Kidney epithelial cell (primary cell): ENCODE data around the gene PTPRD. TPM values are rescaled to one million over a fixed set of nuclear protein-coding genes. Genes with fewer than 3 reads are reported as not detected.

ENCODE experiments used
- DNase-seq: peaks from one replicate; pipeline ENCODE4 v3.0.0-alpha.2; 2010; ENCODE audit warnings: low read depth
- H3K27me3 ChIP-seq: 2 replicates; pipeline ENCODE4 v1.6.0; 2011; ENCODE audit warnings: low read length; ENCODE audit not compliant: control insufficient read depth, insufficient read depth
- H3K36me3 ChIP-seq: 2 replicates; pipeline ENCODE4 v1.5.1; 2011; ENCODE audit warnings: low read length; ENCODE audit not compliant: control insufficient read depth, insufficient read depth
- H3K4me3 ChIP-seq: 2 replicates; pipeline ENCODE4 v1.5.1; 2011; ENCODE audit warnings: low read depth, mild to moderate bottlenecking, control low read depth, low read length
- total RNA-seq: library from RNA; depleted of rRNA; stranded (reverse); fragments of >200 nt; gene quantifications from 2 replicates; pipeline ENCODE4 v1.2.3, GENCODE V29; 2015
- TF ChIP-seq, protein P1 (sequence below): IDR thresholded peaks from 2 replicates; pipeline ENCODE4 v1.5.1; 2011; ENCODE audit warnings: mild to moderate bottlenecking, moderate library complexity, low read length, control low read depth, inconsistent platforms; ENCODE audit not compliant: insufficient read depth, poor library complexity, severe bottlenecking

The PTPRD gene
- total RNA-seq, 1 donor from 2014 or later, result 18.8 TPM

DNA sequence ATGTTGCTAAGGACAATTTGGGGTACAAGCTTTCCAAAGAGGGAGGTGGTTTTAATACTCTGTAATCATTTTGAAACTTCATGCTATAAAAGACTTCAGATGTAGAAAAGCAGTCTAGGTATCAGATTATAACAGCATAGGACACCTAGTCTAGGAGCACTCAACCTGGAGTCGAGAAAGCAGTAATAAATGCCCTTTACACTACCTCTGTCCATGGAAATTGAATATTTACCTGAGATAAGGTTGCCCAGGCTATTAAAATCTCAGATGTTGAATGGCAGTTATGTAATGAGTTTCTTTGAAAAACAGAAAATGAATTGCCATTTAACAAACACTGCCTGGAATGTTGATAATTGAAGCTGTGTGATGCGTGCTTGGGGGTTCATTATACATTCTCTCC, 2251.4 kb downstream of the PTPRD start:
- no peaks in the 10 kb centered on the region for H3K27me3 ChIP-seq
- TF ChIP-seq, protein P1, sequence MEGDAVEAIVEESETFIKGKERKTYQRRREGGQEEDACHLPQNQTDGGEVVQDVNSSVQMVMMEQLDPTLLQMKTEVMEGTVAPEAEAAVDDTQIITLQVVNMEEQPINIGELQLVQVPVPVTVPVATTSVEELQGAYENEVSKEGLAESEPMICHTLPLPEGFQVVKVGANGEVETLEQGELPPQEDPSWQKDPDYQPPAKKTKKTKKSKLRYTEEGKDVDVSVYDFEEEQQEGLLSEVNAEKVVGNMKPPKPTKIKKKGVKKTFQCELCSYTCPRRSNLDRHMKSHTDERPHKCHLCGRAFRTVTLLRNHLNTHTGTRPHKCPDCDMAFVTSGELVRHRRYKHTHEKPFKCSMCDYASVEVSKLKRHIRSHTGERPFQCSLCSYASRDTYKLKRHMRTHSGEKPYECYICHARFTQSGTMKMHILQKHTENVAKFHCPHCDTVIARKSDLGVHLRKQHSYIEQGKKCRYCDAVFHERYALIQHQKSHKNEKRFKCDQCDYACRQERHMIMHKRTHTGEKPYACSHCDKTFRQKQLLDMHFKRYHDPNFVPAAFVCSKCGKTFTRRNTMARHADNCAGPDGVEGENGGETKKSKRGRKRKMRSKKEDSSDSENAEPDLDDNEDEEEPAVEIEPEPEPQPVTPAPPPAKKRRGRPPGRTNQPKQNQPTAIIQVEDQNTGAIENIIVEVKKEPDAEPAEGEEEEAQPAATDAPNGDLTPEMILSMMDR, result no peak
- H3K36me3 ChIP-seq, result no peaks in the 10 kb centered on the region
- no peak overlapping the region for H3K4me3 ChIP-seq
- DNase-seq, result no peak

DNA sequence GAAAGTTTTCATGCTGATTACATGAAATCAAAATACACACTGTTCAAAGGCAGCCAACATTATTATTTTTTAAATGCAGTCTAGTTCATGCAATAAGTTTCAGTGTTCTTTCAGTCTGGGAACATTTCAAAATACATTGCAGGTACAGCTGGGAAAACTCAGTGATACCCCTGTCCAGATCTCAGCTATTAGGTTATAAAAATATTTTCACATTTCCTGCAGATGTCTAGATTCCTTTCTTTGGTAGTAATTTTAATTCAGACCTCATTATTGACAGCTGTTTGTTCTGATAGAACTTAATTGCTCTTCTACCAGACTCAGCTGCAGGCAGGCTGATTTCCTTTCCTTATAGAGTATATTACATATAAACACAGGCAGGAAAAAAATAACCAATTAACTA, 2256.4 kb downstream of the PTPRD start:
- TF ChIP-seq, protein P1, result no peak
- H3K27me3 ChIP-seq, result no peaks in the 10 kb centered on the region
- no peaks in the 10 kb centered on the region for H3K36me3 ChIP-seq
- no peak overlapping the region for H3K4me3 ChIP-seq
- DNase-seq, result no peak

DNA sequence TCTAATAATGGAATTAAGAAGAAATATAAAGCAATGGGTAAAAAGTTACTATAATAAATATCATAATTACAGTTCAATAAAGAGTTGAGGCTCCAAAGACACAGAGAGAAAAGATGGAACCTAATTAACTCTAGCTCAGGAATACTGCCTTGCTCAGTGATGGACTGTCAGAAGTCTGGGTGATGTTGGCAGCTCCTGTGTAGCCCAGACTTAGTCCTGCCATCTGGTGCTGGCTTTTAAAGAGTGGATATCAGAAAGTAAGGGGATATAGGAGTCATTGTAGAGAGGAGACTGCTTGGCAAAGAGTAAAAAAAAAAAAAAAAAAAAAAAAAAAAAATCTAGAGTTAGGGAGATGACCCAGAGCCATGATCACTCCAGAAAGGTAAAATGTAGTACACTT, 2261.4 kb downstream of the PTPRD start:
- TF ChIP-seq, protein P1, result no peak
- H3K4me3 ChIP-seq, result no peak overlapping the region
- H3K27me3 ChIP-seq, result no peaks in the 10 kb centered on the region
- no peaks in the 10 kb centered on the region for H3K36me3 ChIP-seq
- DNase-seq, result no peak

DNA sequence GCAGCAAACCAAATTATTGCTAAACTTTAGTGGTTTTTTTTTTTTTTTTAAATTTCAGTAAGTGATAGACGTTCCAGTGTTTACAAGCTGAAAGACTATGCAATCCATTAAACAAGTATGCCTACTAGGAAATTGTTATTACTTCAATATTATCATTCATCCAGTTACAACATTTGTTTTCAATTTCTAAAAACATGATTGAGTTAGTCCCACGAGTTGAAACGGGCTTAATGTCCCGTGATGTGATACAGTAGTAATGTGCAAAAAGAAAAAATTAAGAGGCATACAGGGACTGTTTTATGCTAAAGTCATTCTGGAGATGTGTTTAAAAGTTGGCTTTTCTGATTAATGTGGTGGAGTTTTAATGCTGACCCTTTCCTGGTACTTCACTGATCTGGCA, 2262.9 kb downstream of the PTPRD start:
- TF ChIP-seq, protein P1, result no peak
- no peaks in the 10 kb centered on the region for H3K36me3 ChIP-seq

DNA sequence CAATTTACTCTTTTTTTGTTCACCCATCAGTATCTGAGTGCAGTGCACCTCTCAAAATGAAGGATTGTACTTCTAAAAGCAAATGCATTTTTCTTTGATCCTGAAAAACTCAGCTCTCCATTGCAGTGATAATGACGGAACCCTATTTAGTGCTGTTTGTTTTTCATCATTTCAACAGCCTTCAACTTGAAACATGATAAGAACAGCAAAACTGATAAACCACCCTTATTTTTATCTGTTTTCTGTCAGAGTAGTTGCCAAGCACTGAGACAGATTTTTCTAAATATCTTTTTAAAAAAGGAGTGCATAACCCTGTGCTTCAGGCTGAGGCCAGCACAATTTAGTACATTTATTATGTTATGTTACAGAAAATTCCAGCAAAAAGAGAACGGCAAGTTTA, 2263.4 kb downstream of the PTPRD start:
- no peak overlapping the region for H3K4me3 ChIP-seq
- no peak for DNase-seq
- TF ChIP-seq, protein P1, result no peak
- no peaks in the 10 kb centered on the region for H3K27me3 ChIP-seq
- H3K36me3 ChIP-seq, result no peaks in the 10 kb centered on the region

More for the DNA sequence above, 2262.9 kb downstream of the PTPRD start:
- no peak overlapping the region for H3K4me3 ChIP-seq
- no peak for DNase-seq
- no peaks in the 10 kb centered on the region for H3K27me3 ChIP-seq

DNA sequence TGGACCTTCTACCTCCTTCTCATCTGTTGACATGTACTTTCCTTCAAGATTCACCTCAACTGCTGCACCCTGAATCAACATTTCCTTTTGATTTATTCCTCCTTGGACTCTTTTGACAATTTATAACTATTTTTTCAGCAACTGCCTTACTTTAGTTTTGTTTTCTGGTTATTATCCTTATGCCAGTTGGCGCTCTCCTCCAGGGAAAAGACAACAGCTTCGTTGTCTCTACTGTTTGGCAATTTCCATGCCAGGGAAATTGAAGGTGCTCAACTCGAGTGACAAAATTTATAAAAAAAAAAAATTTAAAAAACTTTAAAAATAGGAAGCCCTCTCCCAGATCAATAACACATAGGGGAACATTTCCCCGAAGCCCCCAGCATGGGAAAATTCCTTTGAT, 2264.0 kb downstream of the PTPRD start:
- H3K36me3 ChIP-seq, result no peaks in the 10 kb centered on the region

More for the DNA sequence above, 2264.0 kb downstream of the PTPRD start:
- Histone ChIP-seq H3K4me3 (no peak overlapping the region), H3K27me3 (no peaks in the 10 kb centered on the region)
- no peak for DNase-seq
- TF ChIP-seq, protein P1, result no peak
